ENCODE data around the gene CTXND1. TPM values are rescaled to one million over a fixed set of nuclear protein-coding genes. Genes with fewer than 3 reads are reported as not detected.

Gene CTXND1
- total RNA-seq, 1 experiment from 2014 or later: not detected

DNA sequence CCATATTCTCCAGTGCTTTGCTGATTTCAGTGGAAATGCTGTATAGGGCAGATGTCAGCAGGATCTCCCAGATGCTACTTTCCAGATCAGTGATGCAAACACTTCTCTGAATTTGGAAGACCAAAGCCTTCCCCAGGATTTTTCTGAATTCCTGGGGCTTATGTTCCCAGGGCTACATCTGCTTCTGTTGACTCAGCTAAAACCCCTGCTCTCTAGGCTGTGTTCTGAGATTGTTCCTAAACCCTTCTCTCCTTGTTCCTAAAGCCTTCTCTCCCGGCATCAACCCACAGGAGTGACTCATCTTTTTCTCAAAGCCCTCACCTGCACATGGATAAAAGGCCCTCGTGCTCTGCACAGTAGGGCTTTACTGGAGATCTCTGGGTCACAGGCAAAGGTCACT is 63.8 kb downstream of the CTXND1 start:
- Mint-ChIP-seq H3K9me3 (no peaks in the 10 kb centered on the region), H3K4me3 (no peak overlapping the region), H3K27me3 (ENCODE audit: low read depth) (no peaks in the 10 kb centered on the region), H3K36me3 (ENCODE audit: insufficient read depth in 1 of 3, low read depth in 3 of 3) (peaks cover 13 to 18% (median 16%) of the 10 kb centered on the region in 3 experiments; a peak in 5 of 7 replicates), H3K27ac (peak overlapping the region in 2 of 3 experiments; percentile 62 to 82; a peak in 6 of 7 replicates), H3K4me1 (peaks cover 14 to 17% of the 10 kb centered on the region in 2 experiments)
- Histone ChIP-seq H2BK15ac (ENCODE audit: low read depth, low read length) (no peak overlapping the region), H3K27me3 (ENCODE audit: insufficient read depth, low read length) (no peaks in the 10 kb centered on the region), H2BK5ac (ENCODE audit: insufficient read length, low read length) (no peak overlapping the region), H3K79me1 (ENCODE audit: insufficient read depth, low read depth, low read length, poor library complexity, severe bottlenecking) (no peaks in the 10 kb centered on the region), H3K9ac (ENCODE audit: extremely low read depth, insufficient read length, low read length) (no peak overlapping the region), H3K27ac (ENCODE audit: insufficient read length, low read depth, low read length) (no peak overlapping the region), H2AK5ac (ENCODE audit: insufficient read length, low read length) (no peak overlapping the region), H4K5ac (ENCODE audit: insufficient read length, low read depth, low read length) (no peak overlapping the region), H4K91ac (ENCODE audit: insufficient read length, low read depth, low read length) (no peak overlapping the region), H3K4me2 (ENCODE audit: insufficient read depth, insufficient read length, low read length) (no peak overlapping the region), H3K4me1 (ENCODE audit: insufficient read depth, low read length) (no peaks in the 10 kb centered on the region), H2BK12ac (ENCODE audit: insufficient read length, low read depth, low read length) (no peak overlapping the region), H3K23ac (ENCODE audit: insufficient read length, low read depth, low read length) (no peak overlapping the region), H3K18ac (ENCODE audit: insufficient read length, low read depth, low read length) (no peak overlapping the region), H3K9me3 (ENCODE audit: control insufficient read depth, low read depth, low read length) (no peaks in the 10 kb centered on the region), H4K8ac (replicated peaks; ENCODE audit: insufficient read length, low read depth, low read length) (no peak overlapping the region), H2BK120ac (ENCODE audit: low read depth, low read length, poor library complexity, severe bottlenecking) (no peak overlapping the region), H3K14ac (ENCODE audit: insufficient read depth, low read length) (no peak overlapping the region), H4K20me1 (ENCODE audit: control insufficient read depth, insufficient read depth, insufficient read length) (no peaks in the 10 kb centered on the region), H3K79me2 (ENCODE audit: insufficient read depth, low read length) (no peaks in the 10 kb centered on the region), H3K23me2 (ENCODE audit: insufficient read length, low read depth, low read length, poor library complexity, severe bottlenecking) (no peaks in the 10 kb centered on the region), H3K4ac (ENCODE audit: low read depth, low read length) (no peak overlapping the region), H3T11ph (ENCODE audit: low read length) (no peak overlapping the region), H2BK20ac (ENCODE audit: low read depth, low read length, poor library complexity, severe bottlenecking) (no peak overlapping the region), H3K56ac (ENCODE audit: insufficient read length, low read depth, low read length) (no peak overlapping the region), H2AFZ (ENCODE audit: low read length) (no peak overlapping the region)
- no peak for TF ChIP-seq CTCF (conservative IDR thresholded peaks at IDR 0.05)
- no peak for DNase-seq
- WGBS (ENCODE audit: extremely low coverage, insufficient read length, low lambda C conversion rate): no CpG with 5 or more reads among the region's 2 CpGs
